ENCODE data around the gene LAMTOR3. TPM values are rescaled to one million over a fixed set of nuclear protein-coding genes. Genes with fewer than 3 reads are reported as not detected.

Gene LAMTOR3
- total and polyA plus RNA-seq, 8 donors: 8.4 to 38.7 (median 19.5) TPM

DNA sequence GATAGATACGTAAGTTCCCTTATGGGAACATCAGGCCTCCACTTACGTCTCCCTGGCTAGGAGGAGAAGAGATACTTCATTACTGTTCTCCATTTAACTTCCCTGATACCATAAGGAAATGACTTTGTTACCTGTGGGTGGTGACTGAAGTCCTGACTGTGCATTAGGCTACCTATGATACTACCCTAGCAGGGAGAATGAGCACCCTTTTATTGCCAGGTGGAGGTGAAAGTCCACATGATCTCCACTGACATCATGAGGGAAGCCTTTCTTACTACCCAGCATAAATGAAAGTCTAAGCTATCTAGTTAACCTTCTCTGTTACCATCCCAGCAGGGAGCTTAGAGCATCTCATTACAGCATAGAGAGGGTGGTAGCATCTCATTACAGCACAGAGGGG lies 24.4 kb upstream of the LAMTOR3 start:
- WGBS, 2 donors: 99 to 100% methylated on average over 2 of the region's 2 CpGs
- Histone ChIP-seq H3K4me1 (no peaks in the 10 kb centered on the region), H3K4me3 (no peak overlapping the region), H3K9me3 (no peaks in the 10 kb centered on the region), H3K27me3 (no peaks in the 10 kb centered on the region), H3K27ac (no peak overlapping the region), H3K36me3 (no peaks in the 10 kb centered on the region)
- FAIRE-seq (no peak), DNase-seq (no peak), ATAC-seq (no peak)
- TF ChIP-seq, protein P1, sequence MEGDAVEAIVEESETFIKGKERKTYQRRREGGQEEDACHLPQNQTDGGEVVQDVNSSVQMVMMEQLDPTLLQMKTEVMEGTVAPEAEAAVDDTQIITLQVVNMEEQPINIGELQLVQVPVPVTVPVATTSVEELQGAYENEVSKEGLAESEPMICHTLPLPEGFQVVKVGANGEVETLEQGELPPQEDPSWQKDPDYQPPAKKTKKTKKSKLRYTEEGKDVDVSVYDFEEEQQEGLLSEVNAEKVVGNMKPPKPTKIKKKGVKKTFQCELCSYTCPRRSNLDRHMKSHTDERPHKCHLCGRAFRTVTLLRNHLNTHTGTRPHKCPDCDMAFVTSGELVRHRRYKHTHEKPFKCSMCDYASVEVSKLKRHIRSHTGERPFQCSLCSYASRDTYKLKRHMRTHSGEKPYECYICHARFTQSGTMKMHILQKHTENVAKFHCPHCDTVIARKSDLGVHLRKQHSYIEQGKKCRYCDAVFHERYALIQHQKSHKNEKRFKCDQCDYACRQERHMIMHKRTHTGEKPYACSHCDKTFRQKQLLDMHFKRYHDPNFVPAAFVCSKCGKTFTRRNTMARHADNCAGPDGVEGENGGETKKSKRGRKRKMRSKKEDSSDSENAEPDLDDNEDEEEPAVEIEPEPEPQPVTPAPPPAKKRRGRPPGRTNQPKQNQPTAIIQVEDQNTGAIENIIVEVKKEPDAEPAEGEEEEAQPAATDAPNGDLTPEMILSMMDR (IDR thresholded peaks at IDR 0.05): no peak
- intact Hi-C loops (cut with DNase I): no loop called here

DNA sequence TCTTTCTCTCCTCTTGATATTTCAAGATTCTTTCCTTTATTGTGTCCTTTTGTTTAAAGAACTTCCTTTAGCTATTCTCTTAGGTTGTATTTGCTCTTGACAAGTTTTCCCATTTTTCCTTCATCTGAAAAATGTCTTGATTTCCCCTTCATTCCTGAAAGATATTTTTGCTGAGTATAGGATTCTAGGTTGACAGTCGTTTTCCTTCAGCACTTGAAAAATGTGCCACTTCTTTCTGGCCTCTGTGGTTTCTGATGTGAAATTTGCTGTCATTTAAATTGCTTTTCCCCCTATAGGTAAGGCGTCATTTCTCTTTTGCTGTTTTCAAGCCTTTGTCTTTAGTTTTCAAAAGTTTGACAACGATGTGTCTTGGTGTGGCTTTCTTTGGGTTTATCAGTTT lies 23.3 kb upstream of the LAMTOR3 start:
- TF ChIP-seq, protein P1 (IDR thresholded peaks at IDR 0.05): no peak
- FAIRE-seq (no peak), ATAC-seq (no peak), DNase-seq (no peak)
- Histone ChIP-seq H3K4me3 (no peak overlapping the region), H3K27ac (no peak overlapping the region), H3K36me3 (no peaks in the 10 kb centered on the region), H3K4me1 (no peaks in the 10 kb centered on the region), H3K27me3 (no peaks in the 10 kb centered on the region), H3K9me3 (no peaks in the 10 kb centered on the region)
- WGBS, 2 donors: 95 to 97% methylated on average over 3 of the region's 3 CpGs
- intact Hi-C loops (cut with DNase I): no loop called here

DNA sequence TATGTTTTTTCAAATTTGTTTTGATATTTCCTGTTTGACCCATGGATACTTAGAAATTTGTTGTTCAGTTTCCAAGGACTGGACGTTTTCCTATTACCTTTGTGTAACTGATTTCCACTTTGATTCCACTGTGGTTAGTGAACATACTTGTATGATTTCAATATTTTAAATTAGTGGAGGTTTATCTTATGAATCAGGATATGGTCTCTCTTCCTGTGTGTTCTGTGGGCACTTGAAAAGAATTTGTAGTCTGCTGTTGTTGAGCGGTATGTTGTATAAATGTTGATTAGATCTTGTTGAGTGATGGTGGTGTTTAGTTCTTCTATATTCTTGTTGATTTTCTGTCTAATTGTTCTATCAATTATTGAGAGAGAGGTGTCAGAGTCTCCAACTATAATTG lies 21.2 kb upstream of the LAMTOR3 start:
- no peak for FAIRE-seq
- H3K4me1 ChIP-seq: no peaks in the 10 kb centered on the region
- ATAC-seq: no peak
- no peak for DNase-seq
- TF ChIP-seq, protein P1 (IDR thresholded peaks at IDR 0.05): no peak
- H3K27ac ChIP-seq: no peak overlapping the region
- H3K27me3 ChIP-seq: no peaks in the 10 kb centered on the region
- WGBS, 2 donors: 86 to 94% methylated on average over 2 of the region's 2 CpGs
- no peak overlapping the region for H3K4me3 ChIP-seq
- H3K36me3 ChIP-seq: no peaks in the 10 kb centered on the region
- intact Hi-C loops (cut with DNase I): no loop called here
- H3K9me3 ChIP-seq: no peaks in the 10 kb centered on the region

DNA sequence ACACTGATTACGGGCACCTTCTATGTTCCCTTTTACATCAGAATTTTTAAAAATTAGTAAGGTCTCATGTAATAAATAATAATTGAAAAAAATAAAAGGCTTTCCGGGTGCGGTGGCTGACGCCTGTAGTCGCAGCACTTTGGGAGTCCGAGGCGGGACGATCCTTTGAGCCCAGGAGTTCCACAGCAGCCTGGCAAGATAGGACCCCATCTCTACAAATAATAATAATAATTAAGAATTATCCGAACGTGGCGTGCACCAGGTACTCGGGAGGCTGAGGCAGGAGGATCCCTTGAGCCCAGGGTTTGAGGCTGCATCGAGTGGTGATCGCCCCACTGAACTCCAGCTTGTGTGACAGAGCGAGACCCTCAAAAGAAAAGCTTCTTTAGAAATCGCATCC lies 771 bp upstream of the LAMTOR3 start:
- intact Hi-C loops (cut with DNase I): no loop called here
- H3K4me1 ChIP-seq: peaks cover 7 to 17% (median 7%) of the 10 kb centered on the region in 3 donors
- DNase-seq (peak in 1 of 6 donors; percentile 11), FAIRE-seq (no peak), ATAC-seq (no peak)
- H3K9me3 ChIP-seq: no peaks in the 10 kb centered on the region
- no peaks in the 10 kb centered on the region for H3K36me3 ChIP-seq
- H3K27ac ChIP-seq: peak overlapping the region in 3 of 4 donors; percentile 22 to 80 (median 64)
- peak overlapping the region; percentile 10 to 85 (median 70) for H3K4me3 ChIP-seq
- H3K27me3 ChIP-seq: no peaks in the 10 kb centered on the region
- TF ChIP-seq, protein P1 (IDR thresholded peaks at IDR 0.05): no peak
- WGBS, 2 donors: 91 to 93% methylated on average over 16 of the region's 16 CpGs

DNA sequence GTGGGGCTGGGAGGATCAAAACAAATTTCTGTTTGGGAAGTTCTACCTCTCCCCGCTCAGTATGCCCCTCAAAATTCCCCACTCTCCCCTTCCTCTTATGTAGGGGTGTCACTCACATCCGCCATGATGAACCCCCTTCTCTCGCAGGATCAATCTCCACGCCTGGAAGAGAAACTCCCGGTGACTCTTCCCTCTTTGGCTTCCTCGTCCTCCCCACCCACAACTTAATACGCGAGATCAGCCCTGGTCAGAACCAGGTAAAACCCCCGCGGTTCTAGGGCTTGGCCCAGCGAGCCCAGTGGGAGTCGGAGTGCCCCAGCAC lies 427 bp downstream of the LAMTOR3 start:
- H3K9me3 ChIP-seq: no peaks in the 10 kb centered on the region
- H3K4me1 ChIP-seq: peaks cover 7 to 17% (median 7%) of the 10 kb centered on the region in 3 donors
- ATAC-seq (peak in 2 of 4 donors; percentile 38 to 53), DNase-seq (no peak), FAIRE-seq (no peak)
- H3K36me3 ChIP-seq: no peaks in the 10 kb centered on the region
- intact Hi-C loops (cut with DNase I): no loop called here
- H3K27me3 ChIP-seq: no peaks in the 10 kb centered on the region
- 1% methylated on average over 12 of the region's 12 CpGs for WGBS, 2 donors
- TF ChIP-seq, protein P1 (IDR thresholded peaks at IDR 0.05): no peak
- H3K4me3 ChIP-seq: peak overlapping the region; percentile 65 to 85 (median 72)
- peak overlapping the region; percentile 31 to 80 (median 60) for H3K27ac ChIP-seq
